ENCODE data around the gene HNF4A. TPM values are rescaled to one million over a fixed set of nuclear protein-coding genes. Genes with fewer than 3 reads are reported as not detected.

Gene HNF4A
- total and polyA plus RNA-seq, 2 of the 13 experiments (the other 11 are each of a cell fraction or from before 2014, with no cell fraction given) = 80.9 to 169 TPM

DNA sequence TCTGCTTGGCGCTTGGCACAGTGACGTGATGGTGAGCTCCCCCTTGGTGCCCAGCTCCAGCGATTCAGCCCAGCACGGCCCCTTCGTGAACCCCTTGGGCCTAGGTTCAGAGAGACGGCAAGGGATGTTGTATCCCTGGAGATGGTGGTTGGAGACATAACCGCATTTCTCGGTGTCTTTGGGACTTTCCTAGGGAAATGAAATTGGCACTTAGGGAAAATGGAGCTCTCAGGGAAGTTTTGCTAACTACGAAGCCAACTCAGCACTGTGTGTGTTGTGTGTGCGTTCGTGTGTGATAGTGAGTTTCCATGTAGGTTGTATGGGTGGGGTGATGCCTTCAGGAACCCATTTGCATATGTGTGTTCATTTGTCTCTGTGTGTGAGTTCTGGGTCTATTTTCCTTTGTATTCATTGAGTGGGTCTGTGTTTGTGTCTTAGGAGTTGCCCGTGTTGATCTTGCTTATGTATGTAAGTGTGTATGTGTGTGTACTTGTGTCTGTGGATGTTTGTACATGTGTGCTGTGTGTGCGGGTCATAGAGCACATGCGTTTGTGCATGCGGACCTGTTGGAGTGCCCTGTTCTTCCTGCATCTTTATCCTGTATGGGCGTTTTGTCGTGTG is 46.4 kb downstream of the HNF4A start (continued):
- TF ChIP-seq, protein P1, sequence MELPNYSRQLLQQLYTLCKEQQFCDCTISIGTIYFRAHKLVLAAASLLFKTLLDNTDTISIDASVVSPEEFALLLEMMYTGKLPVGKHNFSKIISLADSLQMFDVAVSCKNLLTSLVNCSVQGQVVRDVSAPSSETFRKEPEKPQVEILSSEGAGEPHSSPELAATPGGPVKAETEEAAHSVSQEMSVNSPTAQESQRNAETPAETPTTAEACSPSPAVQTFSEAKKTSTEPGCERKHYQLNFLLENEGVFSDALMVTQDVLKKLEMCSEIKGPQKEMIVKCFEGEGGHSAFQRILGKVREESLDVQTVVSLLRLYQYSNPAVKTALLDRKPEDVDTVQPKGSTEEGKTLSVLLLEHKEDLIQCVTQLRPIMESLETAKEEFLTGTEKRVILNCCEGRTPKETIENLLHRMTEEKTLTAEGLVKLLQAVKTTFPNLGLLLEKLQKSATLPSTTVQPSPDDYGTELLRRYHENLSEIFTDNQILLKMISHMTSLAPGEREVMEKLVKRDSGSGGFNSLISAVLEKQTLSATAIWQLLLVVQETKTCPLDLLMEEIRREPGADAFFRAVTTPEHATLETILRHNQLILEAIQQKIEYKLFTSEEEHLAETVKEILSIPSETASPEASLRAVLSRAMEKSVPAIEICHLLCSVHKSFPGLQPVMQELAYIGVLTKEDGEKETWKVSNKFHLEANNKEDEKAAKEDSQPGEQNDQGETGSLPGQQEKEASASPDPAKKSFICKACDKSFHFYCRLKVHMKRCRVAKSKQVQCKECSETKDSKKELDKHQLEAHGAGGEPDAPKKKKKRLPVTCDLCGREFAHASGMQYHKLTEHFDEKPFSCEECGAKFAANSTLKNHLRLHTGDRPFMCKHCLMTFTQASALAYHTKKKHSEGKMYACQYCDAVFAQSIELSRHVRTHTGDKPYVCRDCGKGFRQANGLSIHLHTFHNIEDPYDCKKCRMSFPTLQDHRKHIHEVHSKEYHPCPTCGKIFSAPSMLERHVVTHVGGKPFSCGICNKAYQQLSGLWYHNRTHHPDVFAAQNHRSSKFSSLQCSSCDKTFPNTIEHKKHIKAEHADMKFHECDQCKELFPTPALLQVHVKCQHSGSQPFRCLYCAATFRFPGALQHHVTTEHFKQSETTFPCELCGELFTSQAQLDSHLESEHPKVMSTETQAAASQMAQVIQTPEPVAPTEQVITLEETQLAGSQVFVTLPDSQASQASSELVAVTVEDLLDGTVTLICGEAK (IDR thresholded peaks at IDR 0.05) = no peak
- TF ChIP-seq, protein P1 (CRISPR knock-in tag; IDR thresholded peaks at IDR 0.05) = peak; percentile 4; the same call in 1 of the 2 replicates
- no peak for TF ChIP-seq ZNF33B (CRISPR knock-in tag; IDR thresholded peaks at IDR 0.05)
- TF ChIP-seq TCF7 (IDR thresholded peaks at IDR 0.05; ENCODE audit: low read depth) = no peak
- no peak for TF ChIP-seq ZNF546 (CRISPR knock-in tag; conservative IDR thresholded peaks at IDR 0.05)
- peak; percentile 19; the same call in 1 of the 2 replicates for TF ChIP-seq POGZ (CRISPR knock-in tag; IDR thresholded peaks at IDR 0.05)
- 0 out of 2 replicates have a peak, but pooled peaks have one; percentile 33 for TF ChIP-seq SIN3A (IDR thresholded peaks at IDR 0.05; ENCODE audit: borderline replicate concordance, low read depth, low read length)
- TF ChIP-seq, protein P2, sequence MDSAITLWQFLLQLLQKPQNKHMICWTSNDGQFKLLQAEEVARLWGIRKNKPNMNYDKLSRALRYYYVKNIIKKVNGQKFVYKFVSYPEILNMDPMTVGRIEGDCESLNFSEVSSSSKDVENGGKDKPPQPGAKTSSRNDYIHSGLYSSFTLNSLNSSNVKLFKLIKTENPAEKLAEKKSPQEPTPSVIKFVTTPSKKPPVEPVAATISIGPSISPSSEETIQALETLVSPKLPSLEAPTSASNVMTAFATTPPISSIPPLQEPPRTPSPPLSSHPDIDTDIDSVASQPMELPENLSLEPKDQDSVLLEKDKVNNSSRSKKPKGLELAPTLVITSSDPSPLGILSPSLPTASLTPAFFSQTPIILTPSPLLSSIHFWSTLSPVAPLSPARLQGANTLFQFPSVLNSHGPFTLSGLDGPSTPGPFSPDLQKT (CRISPR knock-in tag; IDR thresholded peaks at IDR 0.05; ENCODE audit: borderline replicate concordance) = no peak
- no peak for TF ChIP-seq REPIN1 (CRISPR knock-in tag; IDR thresholded peaks at IDR 0.05; ENCODE audit: borderline replicate concordance, low read depth)
- no peak for TF ChIP-seq NR2F1 (CRISPR knock-in tag; IDR thresholded peaks at IDR 0.05)
- TF ChIP-seq ZNF484 (CRISPR knock-in tag; IDR thresholded peaks at IDR 0.05; ENCODE audit: borderline replicate concordance, low read depth) = no peak; the same call in 1 of the 2 replicates
- TF ChIP-seq ZNF30 (CRISPR knock-in tag; IDR thresholded peaks at IDR 0.05) = 0 out of 2 replicates have a peak, but pooled peaks have one; percentile 3
- TF ChIP-seq ZNF337 (CRISPR knock-in tag; IDR thresholded peaks at IDR 0.05; ENCODE audit: borderline replicate concordance, low read depth) = no peak
- TF ChIP-seq PRMT3 (CRISPR knock-in tag; IDR thresholded peaks at IDR 0.05; ENCODE audit: borderline replicate concordance, low read depth) = no peak
- TF ChIP-seq ZNF850 (CRISPR knock-in tag; conservative IDR thresholded peaks at IDR 0.05) = no peak
- TF ChIP-seq, protein P3, sequence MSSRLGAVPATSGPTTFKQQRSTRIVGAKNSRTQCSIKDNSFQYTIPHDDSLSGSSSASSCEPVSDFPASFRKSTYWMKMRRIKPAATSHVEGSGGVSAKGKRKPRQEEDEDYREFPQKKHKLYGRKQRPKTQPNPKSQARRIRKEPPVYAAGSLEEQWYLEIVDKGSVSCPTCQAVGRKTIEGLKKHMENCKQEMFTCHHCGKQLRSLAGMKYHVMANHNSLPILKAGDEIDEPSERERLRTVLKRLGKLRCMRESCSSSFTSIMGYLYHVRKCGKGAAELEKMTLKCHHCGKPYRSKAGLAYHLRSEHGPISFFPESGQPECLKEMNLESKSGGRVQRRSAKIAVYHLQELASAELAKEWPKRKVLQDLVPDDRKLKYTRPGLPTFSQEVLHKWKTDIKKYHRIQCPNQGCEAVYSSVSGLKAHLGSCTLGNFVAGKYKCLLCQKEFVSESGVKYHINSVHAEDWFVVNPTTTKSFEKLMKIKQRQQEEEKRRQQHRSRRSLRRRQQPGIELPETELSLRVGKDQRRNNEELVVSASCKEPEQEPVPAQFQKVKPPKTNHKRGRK (CRISPR knock-in tag; IDR thresholded peaks at IDR 0.05) = no peak
- TF ChIP-seq ZNF335 (CRISPR knock-in tag; IDR thresholded peaks at IDR 0.05) = no peak; the same call in none of the 2 replicates
- TF ChIP-seq TAF1 (CRISPR knock-in tag; IDR thresholded peaks at IDR 0.05) = no peak; the same call in 1 of the 2 replicates
